Measurements from ENCODE around the gene CAPG. TPM values are rescaled to one million over a fixed set of nuclear protein-coding genes. Genes with fewer than 3 reads are reported as not detected.

Gene CAPG
- total RNA-seq, 1 donor from 2014 or later = 32.6 TPM

- no peaks in the 10 kb centered on the region for H3K4me1 Mint-ChIP-seq
- no peak for TF ChIP-seq CTCF (conservative IDR thresholded peaks at IDR 0.05)
- no peak overlapping the region for H3K4me3 Mint-ChIP-seq
- H3K36me3 Mint-ChIP-seq (ENCODE audit: low read depth) = no peaks in the 10 kb centered on the region
- DNase-seq (ENCODE audit: low read depth, low spot score) = no peak
- no peak overlapping the region for H3K27ac Mint-ChIP-seq (ENCODE audit: unreplicated experiment)
- no peaks in the 10 kb centered on the region for H3K27me3 Mint-ChIP-seq (ENCODE audit: low read depth)
- H3K9me3 Mint-ChIP-seq = peaks cover 3% of the 10 kb centered on the region
Measured at GRCh38 chr2:85455552-85456090, 45.5 kb upstream of the CAPG start.

- no peak for TF ChIP-seq CTCF (conservative IDR thresholded peaks at IDR 0.05)
- no peaks in the 10 kb centered on the region for H3K27me3 Mint-ChIP-seq (ENCODE audit: low read depth)
- peaks cover 3% of the 10 kb centered on the region for H3K9me3 Mint-ChIP-seq
- no peak overlapping the region for H3K4me3 Mint-ChIP-seq
- DNase-seq (ENCODE audit: low read depth, low spot score) = no peak
- no peaks in the 10 kb centered on the region for H3K4me1 Mint-ChIP-seq
- no peaks in the 10 kb centered on the region for H3K36me3 Mint-ChIP-seq (ENCODE audit: low read depth)
- no peak overlapping the region for H3K27ac Mint-ChIP-seq (ENCODE audit: unreplicated experiment)
Measured at GRCh38 chr2:85453571-85453970, 43.4 kb upstream of the CAPG start.

- Mint-ChIP-seq H3K27me3 (ENCODE audit: low read depth) (no peaks in the 10 kb centered on the region), H3K4me3 (no peak overlapping the region), H3K4me1 (no peaks in the 10 kb centered on the region), H3K9me3 (peaks cover 3% of the 10 kb centered on the region), H3K36me3 (ENCODE audit: low read depth) (no peaks in the 10 kb centered on the region), H3K27ac (ENCODE audit: unreplicated experiment) (no peak overlapping the region)
- DNase-seq (ENCODE audit: low read depth, low spot score) = no peak
- no peak for TF ChIP-seq CTCF (conservative IDR thresholded peaks at IDR 0.05)
Measured at GRCh38 chr2:85452237-85452636, 42.1 kb upstream of the CAPG start.

GRCh38 chr2:85449214-85449588 is 39.0 kb upstream of the CAPG start:
- no peak for DNase-seq (ENCODE audit: low read depth, low spot score)
- H3K36me3 Mint-ChIP-seq (ENCODE audit: low read depth) = no peaks in the 10 kb centered on the region
- H3K27ac Mint-ChIP-seq (ENCODE audit: unreplicated experiment) = no peak overlapping the region
- no peak overlapping the region for H3K4me3 Mint-ChIP-seq
- peaks cover 4% of the 10 kb centered on the region for H3K4me1 Mint-ChIP-seq
- H3K9me3 Mint-ChIP-seq = no peaks in the 10 kb centered on the region
- H3K27me3 Mint-ChIP-seq (ENCODE audit: low read depth) = no peaks in the 10 kb centered on the region
- no peak for TF ChIP-seq CTCF (conservative IDR thresholded peaks at IDR 0.05)

GRCh38 chr2:85448461-85449213 is 38.5 kb upstream of the CAPG start:
- TF ChIP-seq CTCF (conservative IDR thresholded peaks at IDR 0.05) = no peak
- no peak overlapping the region for H3K4me3 Mint-ChIP-seq
- H3K27me3 Mint-ChIP-seq (ENCODE audit: low read depth) = no peaks in the 10 kb centered on the region
- DNase-seq (ENCODE audit: low read depth, low spot score) = no peak
- H3K36me3 Mint-ChIP-seq (ENCODE audit: low read depth) = no peaks in the 10 kb centered on the region
- H3K27ac Mint-ChIP-seq (ENCODE audit: unreplicated experiment) = no peak overlapping the region
- peaks cover 4% of the 10 kb centered on the region for H3K4me1 Mint-ChIP-seq
- H3K9me3 Mint-ChIP-seq = no peaks in the 10 kb centered on the region
